H1 (cell line): ENCODE measurements around the gene ADGRF5.

Experiments
- ASH2L ChIP-seq: fragments of 200-600, 300-600 bp; sonication (generic); IDR thresholded peaks from one replicate; pipeline ENCODE4 v1.7.1; 2017; ENCODE audit warnings: low read length
- BCL11A ChIP-seq, 2 experiments: IDR thresholded peaks; one replicate each; pipeline ENCODE4 v1.6.1; 2011; ENCODE audit warnings: low read depth in 2 of 2, low read length in 2 of 2, mild to moderate bottlenecking in 2 of 2
- CHD2 ChIP-seq: IDR thresholded peaks from 2 replicates; pipeline ENCODE4 v1.6.1; 2012; ENCODE audit warnings: low read length, improper control_type of control experiment
- EZH2 ChIP-seq: fragments of 200-600 bp; sonication (generic); IDR thresholded peaks from 2 replicates; pipeline ENCODE4 v1.7.1; 2012; ENCODE audit warnings: low read depth, mild to moderate bottlenecking, moderate library complexity, low read length, inconsistent platforms; ENCODE audit not compliant: severe bottlenecking
- POLR2AphosphoS5 ChIP-seq: IDR thresholded peaks from 2 replicates; pipeline ENCODE4 v1.6.1; 2011; ENCODE audit warnings: low read depth, low read length
- SIN3A ChIP-seq, 2 experiments: IDR thresholded peaks in 1 of 2; conservative IDR thresholded peaks in 1 of 2; 2 replicates each; pipeline ENCODE4 v1.6.1; 2011 to 2012; ENCODE audit warnings: low read length in 2 of 2, improper control_type of control experiment in 1 of 2, low read depth in 1 of 2, mild to moderate bottlenecking in 1 of 2
- SIRT6 ChIP-seq: IDR thresholded peaks from one replicate; pipeline ENCODE4 v1.7.1; 2012; ENCODE audit warnings: low read length, inconsistent platforms
- SRF ChIP-seq: IDR thresholded peaks from 2 replicates; pipeline ENCODE4 v1.6.1; 2011; ENCODE audit warnings: mild to moderate bottlenecking, low read depth, low read length, moderate library complexity
- TF ChIP-seq, protein P1 (sequence below): IDR thresholded peaks from 2 replicates; pipeline ENCODE4 v1.6.1; 2012; ENCODE audit warnings: low read length, inconsistent platforms
- TF ChIP-seq, protein P2 (sequence below), 3 experiments: IDR thresholded peaks; 1 replicate in 2 of 3; 2 replicates in 1 of 3; pipeline versions ENCODE4 v1.5.1 to v1.6.1; 2011; ENCODE audit warnings: low read length in 3 of 3, mild to moderate bottlenecking in 3 of 3, inconsistent platforms in 2 of 3, low read depth in 1 of 3, moderate library complexity in 1 of 3; ENCODE audit not compliant: insufficient read depth in 1 of 3; ENCODE audit errors: control extremely low read depth in 1 of 3

DNA sequence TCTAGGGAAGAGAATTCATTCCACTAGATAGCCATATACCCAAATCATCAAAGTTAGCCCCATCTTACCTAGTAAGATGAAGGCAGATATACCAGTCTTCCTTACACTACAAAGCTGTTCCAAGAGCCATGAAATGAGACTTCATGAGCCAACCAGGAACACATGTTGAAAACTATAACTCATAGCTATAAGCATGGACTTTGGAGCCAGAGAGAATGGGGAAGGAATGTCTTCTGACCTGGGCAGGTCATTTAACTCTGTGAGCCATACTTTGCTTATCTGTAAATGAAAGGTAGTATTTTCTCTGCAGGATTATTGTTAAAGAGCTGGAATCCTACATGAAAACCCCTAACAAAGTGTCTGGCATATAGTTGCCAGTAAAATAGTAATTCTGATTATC, 27.3 kb downstream of the ADGRF5 start:
- no peak for TF ChIP-seq BCL11A (IDR thresholded peaks at IDR 0.05; ENCODE audit: low read depth in 2 of 2, low read length in 2 of 2)
- no peak for TF ChIP-seq EZH2
- TF ChIP-seq POLR2AphosphoS5, result no peak
- TF ChIP-seq, protein P1, sequence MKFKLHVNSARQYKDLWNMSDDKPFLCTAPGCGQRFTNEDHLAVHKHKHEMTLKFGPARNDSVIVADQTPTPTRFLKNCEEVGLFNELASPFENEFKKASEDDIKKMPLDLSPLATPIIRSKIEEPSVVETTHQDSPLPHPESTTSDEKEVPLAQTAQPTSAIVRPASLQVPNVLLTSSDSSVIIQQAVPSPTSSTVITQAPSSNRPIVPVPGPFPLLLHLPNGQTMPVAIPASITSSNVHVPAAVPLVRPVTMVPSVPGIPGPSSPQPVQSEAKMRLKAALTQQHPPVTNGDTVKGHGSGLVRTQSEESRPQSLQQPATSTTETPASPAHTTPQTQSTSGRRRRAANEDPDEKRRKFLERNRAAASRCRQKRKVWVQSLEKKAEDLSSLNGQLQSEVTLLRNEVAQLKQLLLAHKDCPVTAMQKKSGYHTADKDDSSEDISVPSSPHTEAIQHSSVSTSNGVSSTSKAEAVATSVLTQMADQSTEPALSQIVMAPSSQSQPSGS, result no peak
- TF ChIP-seq ASH2L, result no peak
- no peak for TF ChIP-seq SIN3A (conservative IDR thresholded peaks at IDR 0.05 in 1 of 2, IDR thresholded peaks at IDR 0.05 in 1 of 2; ENCODE audit: low read depth in 1 of 2, low read length in 2 of 2)
- TF ChIP-seq, protein P2, sequence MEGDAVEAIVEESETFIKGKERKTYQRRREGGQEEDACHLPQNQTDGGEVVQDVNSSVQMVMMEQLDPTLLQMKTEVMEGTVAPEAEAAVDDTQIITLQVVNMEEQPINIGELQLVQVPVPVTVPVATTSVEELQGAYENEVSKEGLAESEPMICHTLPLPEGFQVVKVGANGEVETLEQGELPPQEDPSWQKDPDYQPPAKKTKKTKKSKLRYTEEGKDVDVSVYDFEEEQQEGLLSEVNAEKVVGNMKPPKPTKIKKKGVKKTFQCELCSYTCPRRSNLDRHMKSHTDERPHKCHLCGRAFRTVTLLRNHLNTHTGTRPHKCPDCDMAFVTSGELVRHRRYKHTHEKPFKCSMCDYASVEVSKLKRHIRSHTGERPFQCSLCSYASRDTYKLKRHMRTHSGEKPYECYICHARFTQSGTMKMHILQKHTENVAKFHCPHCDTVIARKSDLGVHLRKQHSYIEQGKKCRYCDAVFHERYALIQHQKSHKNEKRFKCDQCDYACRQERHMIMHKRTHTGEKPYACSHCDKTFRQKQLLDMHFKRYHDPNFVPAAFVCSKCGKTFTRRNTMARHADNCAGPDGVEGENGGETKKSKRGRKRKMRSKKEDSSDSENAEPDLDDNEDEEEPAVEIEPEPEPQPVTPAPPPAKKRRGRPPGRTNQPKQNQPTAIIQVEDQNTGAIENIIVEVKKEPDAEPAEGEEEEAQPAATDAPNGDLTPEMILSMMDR (IDR thresholded peaks at IDR 0.05; ENCODE audit: control extremely low read depth in 1 of 3, insufficient read depth in 1 of 3, low read depth in 1 of 3, low read length in 3 of 3), result no peak
- TF ChIP-seq CHD2, result no peak
- no peak for TF ChIP-seq SIRT6
- no peak for TF ChIP-seq SRF
